Measurements from ENCODE around the gene SNX8. TPM values are rescaled to one million over a fixed set of nuclear protein-coding genes. Genes with fewer than 3 reads are reported as not detected.

SNX8 gene
- total and polyA plus RNA-seq, 2 donors = 13.2 to 17.4 TPM

- H3K4me3 ChIP-seq (ENCODE audit: low read depth, low read length) = no peak overlapping the region
- WGBS = 93% methylated on average over 19 of the region's 19 CpGs
Observed at GRCh38 chr7:2220030-2220429, 94.2 kb downstream of the SNX8 start.

GRCh38 chr7:2219606-2220005 is 94.6 kb downstream of the SNX8 start:
- Histone ChIP-seq H3K27ac (ENCODE audit: low read depth) (no peak overlapping the region), H3K4me3 (ENCODE audit: low read depth, low read length) (no peak overlapping the region), H3K4me1 (ENCODE audit: insufficient read depth) (no peaks in the 10 kb centered on the region), H3K36me3 (ENCODE audit: insufficient read depth) (peaks cover 7% of the 10 kb centered on the region)
- no peak for DNase-seq (ENCODE audit: extremely low spot score)
- WGBS = 95% methylated on average over 8 of the region's 8 CpGs

More at GRCh38 chr7:2220030-2220429, 94.2 kb downstream of the SNX8 start:
- no peaks in the 10 kb centered on the region for H3K4me1 ChIP-seq (ENCODE audit: insufficient read depth)
- H3K27ac ChIP-seq (ENCODE audit: low read depth) = no peak overlapping the region
- H3K36me3 ChIP-seq (ENCODE audit: insufficient read depth) = peaks cover 7% of the 10 kb centered on the region
- no peak for DNase-seq (ENCODE audit: extremely low spot score)

- Histone ChIP-seq H3K4me1 (ENCODE audit: insufficient read depth) (no peaks in the 10 kb centered on the region), H3K27ac (ENCODE audit: low read depth) (no peak overlapping the region), H3K36me3 (ENCODE audit: insufficient read depth) (peaks cover 7% of the 10 kb centered on the region), H3K4me3 (ENCODE audit: low read depth, low read length) (no peak overlapping the region)
- no peak for DNase-seq (ENCODE audit: extremely low spot score)
- 93% methylated on average over 15 of the region's 15 CpGs for WGBS
Observed at GRCh38 chr7:2219136-2219535, 95.1 kb downstream of the SNX8 start.

- 87% methylated on average over 9 of the region's 9 CpGs for WGBS
- no peak overlapping the region for H3K4me3 ChIP-seq (ENCODE audit: low read depth, low read length)
- no peak for DNase-seq (ENCODE audit: extremely low spot score)
- no peak overlapping the region for H3K27ac ChIP-seq (ENCODE audit: low read depth)
- no peaks in the 10 kb centered on the region for H3K4me1 ChIP-seq (ENCODE audit: insufficient read depth)
- peaks cover 7% of the 10 kb centered on the region for H3K36me3 ChIP-seq (ENCODE audit: insufficient read depth)
Observed at GRCh38 chr7:2218444-2218785, 95.8 kb downstream of the SNX8 start.

GRCh38 chr7:2217716-2218443 is 96.4 kb downstream of the SNX8 start:
- WGBS = 92% methylated on average over 19 of the region's 19 CpGs
- no peak overlapping the region for H3K27ac ChIP-seq (ENCODE audit: low read depth)
- no peaks in the 10 kb centered on the region for H3K4me1 ChIP-seq (ENCODE audit: insufficient read depth)
- no peak overlapping the region for H3K4me3 ChIP-seq (ENCODE audit: low read depth, low read length)
- no peak for DNase-seq (ENCODE audit: extremely low spot score)
- H3K36me3 ChIP-seq (ENCODE audit: insufficient read depth) = peaks cover 7% of the 10 kb centered on the region

GRCh38 chr7:2217206-2217605 is 97.0 kb downstream of the SNX8 start:
- Histone ChIP-seq H3K27ac (ENCODE audit: low read depth) (no peak overlapping the region), H3K4me1 (ENCODE audit: insufficient read depth) (no peaks in the 10 kb centered on the region), H3K4me3 (ENCODE audit: low read depth, low read length) (no peak overlapping the region), H3K36me3 (ENCODE audit: insufficient read depth) (peaks cover 7% of the 10 kb centered on the region)
- no peak for DNase-seq (ENCODE audit: extremely low spot score)
- 89% methylated on average over 10 of the region's 10 CpGs for WGBS

GRCh38 chr7:2215851-2216250 is 98.4 kb downstream of the SNX8 start:
- no peak overlapping the region for H3K27ac ChIP-seq (ENCODE audit: low read depth)
- DNase-seq (ENCODE audit: extremely low spot score) = no peak
- H3K36me3 ChIP-seq (ENCODE audit: insufficient read depth) = peaks cover 7% of the 10 kb centered on the region
- WGBS = 95% methylated on average over 17 of the region's 17 CpGs
- H3K4me1 ChIP-seq (ENCODE audit: insufficient read depth) = no peaks in the 10 kb centered on the region
- H3K4me3 ChIP-seq (ENCODE audit: low read depth, low read length) = no peak overlapping the region

GRCh38 chr7:2214636-2215035 is 99.6 kb downstream of the SNX8 start:
- DNase-seq (ENCODE audit: extremely low spot score) = no peak
- peaks cover 7% of the 10 kb centered on the region for H3K36me3 ChIP-seq (ENCODE audit: insufficient read depth)

GRCh38 chr7:2213551-2214215 is 100.6 kb downstream of the SNX8 start:
- 92% methylated on average over 15 of the region's 15 CpGs for WGBS

More at GRCh38 chr7:2214636-2215035, 99.6 kb downstream of the SNX8 start:
- no peak overlapping the region for H3K27ac ChIP-seq (ENCODE audit: low read depth)
- no peaks in the 10 kb centered on the region for H3K4me1 ChIP-seq (ENCODE audit: insufficient read depth)
- no peak overlapping the region for H3K4me3 ChIP-seq (ENCODE audit: low read depth, low read length)
- WGBS = 91% methylated on average over 9 of the region's 9 CpGs

GRCh38 chr7:2212906-2213305 is 101.3 kb downstream of the SNX8 start:
- WGBS = 98% methylated on average over 10 of the region's 10 CpGs
- H3K4me1 ChIP-seq (ENCODE audit: insufficient read depth) = no peaks in the 10 kb centered on the region
- H3K27ac ChIP-seq (ENCODE audit: low read depth) = no peak overlapping the region
- peaks cover 5% of the 10 kb centered on the region for H3K36me3 ChIP-seq (ENCODE audit: insufficient read depth)
- DNase-seq (ENCODE audit: extremely low spot score) = no peak
- no peak overlapping the region for H3K4me3 ChIP-seq (ENCODE audit: low read depth, low read length)

More at GRCh38 chr7:2213551-2214215, 100.6 kb downstream of the SNX8 start:
- H3K4me1 ChIP-seq (ENCODE audit: insufficient read depth) = no peaks in the 10 kb centered on the region
- DNase-seq (ENCODE audit: extremely low spot score) = no peak
- H3K36me3 ChIP-seq (ENCODE audit: insufficient read depth) = peaks cover 7% of the 10 kb centered on the region
- no peak overlapping the region for H3K4me3 ChIP-seq (ENCODE audit: low read depth, low read length)
- no peak overlapping the region for H3K27ac ChIP-seq (ENCODE audit: low read depth)

- Histone ChIP-seq H3K36me3 (ENCODE audit: insufficient read depth) (peaks cover 5% of the 10 kb centered on the region), H3K4me3 (ENCODE audit: low read depth, low read length) (no peak overlapping the region), H3K27ac (ENCODE audit: low read depth) (no peak overlapping the region), H3K4me1 (ENCODE audit: insufficient read depth) (no peaks in the 10 kb centered on the region)
- DNase-seq (ENCODE audit: extremely low spot score) = no peak
- 95% methylated on average over 13 of the region's 13 CpGs for WGBS
Observed at GRCh38 chr7:2211926-2212325, 102.3 kb downstream of the SNX8 start.

- Histone ChIP-seq H3K36me3 (ENCODE audit: insufficient read depth) (peaks cover 2% of the 10 kb centered on the region), H3K27ac (ENCODE audit: low read depth) (no peak overlapping the region), H3K4me3 (ENCODE audit: low read depth, low read length) (no peak overlapping the region), H3K4me1 (ENCODE audit: insufficient read depth) (no peaks in the 10 kb centered on the region)
- 91% methylated on average over 15 of the region's 15 CpGs for whole genome bisulfite sequencing
- no peak for DNase-seq (ENCODE audit: extremely low spot score)
Observed at GRCh38 chr7:2211259-2211880, 102.9 kb downstream of the SNX8 start.

- Histone ChIP-seq H3K4me3 (ENCODE audit: low read depth, low read length) (no peak overlapping the region), H3K4me1 (ENCODE audit: insufficient read depth) (no peaks in the 10 kb centered on the region), H3K36me3 (ENCODE audit: insufficient read depth) (no peaks in the 10 kb centered on the region), H3K27ac (ENCODE audit: low read depth) (no peak overlapping the region)
- no peak for DNase-seq (ENCODE audit: extremely low spot score)
- 92% methylated on average over 30 of the region's 30 CpGs for WGBS
Observed at GRCh38 chr7:2210551-2211258, 103.5 kb downstream of the SNX8 start.
